H1 (cell line): ENCODE data around the gene PPFIA4. TPM values are rescaled to one million over a fixed set of nuclear protein-coding genes. Genes with fewer than 3 reads are reported as not detected.

ENCODE experiments used
- CTCF ChIA-PET: fragments of 300-600 bp; sonication (Branson Sonifier 250); formaldehyde crosslinking; loops from one replicate; lab custom pipeline; 2021; ENCODE audit not compliant: partially characterized antibody; lab: Charles Lee
- POLR2A ChIA-PET: fragments of 300-600 bp; sonication (Branson Sonifier 250); formaldehyde crosslinking; loops from one replicate; lab custom pipeline; 2021; ENCODE audit warnings: inconsistent platforms; ENCODE audit not compliant: partially characterized antibody; lab: Charles Lee
- DNase-seq, 2 experiments: peaks; one replicate each; pipeline versions ENCODE4 v3.0.0 to v3.0.0-alpha.2; 2010 to 2022; ENCODE audit warnings: low spot score in 2 of 2, low read depth in 1 of 2, mixed read lengths in 1 of 2
- FAIRE-seq: peaks from 2 replicates; lab custom pipeline; 2011; peaks lifted over from hg19 to GRCh38; lab: Jason Lieb, UNC
- H2AFZ ChIP-seq: 2 replicates; pipeline ENCODE4 v1.8.1; 2012; ENCODE audit warnings: low read length, inconsistent platforms
- H2AK5ac ChIP-seq: 2 replicates; pipeline ENCODE4 v1.6.1; 2013; ENCODE audit warnings: low read depth, low read length
- H2BK120ac ChIP-seq: replicated peaks from 2 replicates; pipeline ENCODE3; 2013; ENCODE audit warnings: low read depth, low read length, inconsistent platforms
- H2BK12ac ChIP-seq: 2 replicates; pipeline ENCODE4 v1.6.1; 2013; ENCODE audit warnings: low read depth, low read length
- H2BK15ac ChIP-seq: 2 replicates; pipeline ENCODE4 v1.6.1; 2013; ENCODE audit warnings: low read length
- H2BK20ac ChIP-seq: 2 replicates; pipeline ENCODE4 v1.6.1; 2013; ENCODE audit warnings: low read length
- H2BK5ac ChIP-seq: 2 replicates; pipeline ENCODE4 v1.6.1; 2013; ENCODE audit warnings: low read depth, low read length
- H3K14ac ChIP-seq: 2 replicates; pipeline ENCODE4 v1.6.1; 2013; ENCODE audit warnings: inconsistent platforms; ENCODE audit not compliant: insufficient read length
- H3K18ac ChIP-seq: 2 replicates; pipeline ENCODE4 v1.6.1; 2013; ENCODE audit warnings: low read length; ENCODE audit errors: extremely low read depth
- H3K23ac ChIP-seq: 2 replicates; pipeline ENCODE4 v1.6.1; 2013; ENCODE audit warnings: inconsistent platforms; ENCODE audit not compliant: insufficient read length
- H3K23me2 ChIP-seq: 2 replicates; pipeline ENCODE4 v1.6.1; 2013; ENCODE audit warnings: low read depth, low read length
- H3K27ac ChIP-seq: 2 replicates; pipeline ENCODE4 v1.6.1; 2011; ENCODE audit warnings: low read depth, low read length, inconsistent platforms
- H3K27me3 ChIP-seq, 4 experiments: replicated peaks in 1 of 4; 1 replicate in 1 of 4; 2 replicates in 3 of 4; pipeline versions ENCODE4 v1.6.1 to v1.8.1; 2011 to 2013; ENCODE audit warnings: low read length in 3 of 4, mild to moderate bottlenecking in 3 of 4, inconsistent platforms in 2 of 4, mixed read lengths in 2 of 4, moderate library complexity in 1 of 4; ENCODE audit not compliant: control insufficient read depth in 3 of 4, insufficient read depth in 3 of 4; ENCODE audit errors: extremely low read depth in 1 of 4
- H3K36me3 ChIP-seq, 4 experiments: 2 replicates each; pipeline versions ENCODE4 v1.6.1 to v1.8.1; 2011 to 2013; ENCODE audit warnings: mild to moderate bottlenecking in 4 of 4, low read length in 3 of 4, moderate library complexity in 2 of 4, control low read depth in 1 of 4, inconsistent platforms in 1 of 4; ENCODE audit not compliant: insufficient read depth in 4 of 4, control insufficient read depth in 2 of 4
- H3K4ac ChIP-seq: replicated peaks from 2 replicates; pipeline ENCODE3; 2013; ENCODE audit warnings: low read length, low read depth, mixed read lengths, inconsistent platforms; ENCODE audit not compliant: insufficient read length
- H3K4me1 ChIP-seq, 4 experiments: replicated peaks in 1 of 4; 1 replicate in 1 of 4; 2 replicates in 3 of 4; pipeline versions ENCODE4 v1.6.1 to v1.8.1; 2011 to 2013; ENCODE audit warnings: low read length in 3 of 4, inconsistent platforms in 2 of 4, mixed read lengths in 1 of 4; ENCODE audit not compliant: insufficient read depth in 4 of 4, control insufficient read depth in 3 of 4
- H3K4me2 ChIP-seq, 2 experiments: 2 replicates each; pipeline versions ENCODE4 v1.6.1 to v1.8.1; 2011 to 2013; ENCODE audit warnings: low read depth in 2 of 2, low read length in 2 of 2, control low read depth in 1 of 2, inconsistent platforms in 1 of 2, mild to moderate bottlenecking in 1 of 2; ENCODE audit not compliant: insufficient read depth in 1 of 2
- H3K4me3 ChIP-seq, 4 experiments: fragments of 200-600, 300-600 bp in 1 of 4; sonication (generic), shearing (Covaris generic), sonication (Bioruptor Twin) in 1 of 4; 2 replicates each; pipeline versions ENCODE4 v1.5.1 to v1.8.1; 2011 to 2016; ENCODE audit warnings: low read length in 4 of 4, low read depth in 3 of 4, control low read depth in 2 of 4, inconsistent platforms in 2 of 4, mild to moderate bottlenecking in 2 of 4, mixed read lengths in 1 of 4, moderate library complexity in 1 of 4; ENCODE audit not compliant: insufficient read depth in 2 of 4; ENCODE audit errors: extremely low read depth in 1 of 4
- H3K56ac ChIP-seq: replicated peaks from 2 replicates; pipeline ENCODE3; 2013; ENCODE audit warnings: low read depth, mild to moderate bottlenecking, mixed read lengths, low read length, inconsistent platforms; ENCODE audit not compliant: insufficient read length
- H3K79me1 ChIP-seq: 2 replicates; pipeline ENCODE4 v1.6.1; 2013; ENCODE audit warnings: low read depth, low read length, control low read depth
- H3K79me2 ChIP-seq, 2 experiments: 2 replicates each; pipeline versions ENCODE4 v1.6.1 to v1.8.1; 2012 to 2013; ENCODE audit warnings: low read length in 2 of 2, mild to moderate bottlenecking in 2 of 2, inconsistent platforms in 1 of 2; ENCODE audit not compliant: insufficient read depth in 2 of 2, control insufficient read depth in 1 of 2
- H3K9ac ChIP-seq, 4 experiments: replicated peaks in 1 of 4; 1 replicate in 1 of 4; 2 replicates in 3 of 4; pipeline versions ENCODE4 v1.6.1 to v1.8.1; 2011 to 2013; ENCODE audit warnings: low read depth in 3 of 4, low read length in 3 of 4, control low read depth in 2 of 4, mild to moderate bottlenecking in 2 of 4, moderate library complexity in 2 of 4, inconsistent platforms in 1 of 4; ENCODE audit errors: extremely low read depth in 1 of 4
- H3K9me3 ChIP-seq, 2 experiments: 2 replicates each; pipeline versions ENCODE4 v1.6.1 to v1.8.1; 2012 to 2013; ENCODE audit warnings: mild to moderate bottlenecking in 2 of 2, moderate library complexity in 2 of 2, control low read depth in 1 of 2, inconsistent platforms in 1 of 2, low read depth in 1 of 2, low read length in 1 of 2, mixed read lengths in 1 of 2; ENCODE audit not compliant: insufficient read depth in 2 of 2
- H4K20me1 ChIP-seq, 2 experiments: replicated peaks in 1 of 2; 2 replicates each; pipeline versions ENCODE3 to v1.8.1; 2011 to 2013; ENCODE audit warnings: inconsistent platforms in 2 of 2, low read length in 2 of 2, mild to moderate bottlenecking in 1 of 2; ENCODE audit not compliant: insufficient read depth in 2 of 2, control insufficient read depth in 1 of 2
- H4K5ac ChIP-seq: 2 replicates; pipeline ENCODE4 v1.6.1; 2013; ENCODE audit warnings: low read length, low read depth, mixed read lengths, inconsistent platforms; ENCODE audit not compliant: insufficient read length
- H4K8ac ChIP-seq: 2 replicates; pipeline ENCODE4 v1.8.0; 2013; ENCODE audit warnings: mild to moderate bottlenecking, moderate library complexity, low read length, inconsistent platforms; ENCODE audit not compliant: insufficient read depth; ENCODE audit errors: extremely low read depth
- H4K91ac ChIP-seq: replicated peaks from 2 replicates; pipeline ENCODE3; 2013; ENCODE audit warnings: low read length, mixed read lengths, inconsistent platforms; ENCODE audit not compliant: insufficient read length
- CBX5 ChIP-seq: fragments of 300-800, 300-1000 bp; sonication (generic); IDR thresholded peaks from 2 replicates; pipeline ENCODE4 v1.7.1; 2016; ENCODE audit warnings: antibody characterized with exemption, low read length, low read depth
- CHD1 ChIP-seq: IDR thresholded peaks from 2 replicates; pipeline ENCODE4 v1.6.1; 2012; ENCODE audit warnings: low read depth, low read length, improper control_type of control experiment
- CHD2 ChIP-seq: IDR thresholded peaks from 2 replicates; pipeline ENCODE4 v1.6.1; 2012; ENCODE audit warnings: low read length, improper control_type of control experiment
- CREB1 ChIP-seq: IDR thresholded peaks from 2 replicates; pipeline ENCODE4 v1.6.1; 2012; ENCODE audit warnings: inconsistent platforms
- GTF2F1 ChIP-seq: IDR thresholded peaks from 2 replicates; pipeline ENCODE4 v1.6.1; 2012; ENCODE audit warnings: low read depth, low read length, improper control_type of control experiment, borderline replicate concordance
- JUND ChIP-seq: IDR thresholded peaks from 2 replicates; pipeline ENCODE4 v1.6.1; 2011; ENCODE audit warnings: mild to moderate bottlenecking, improper control_type of control experiment, low read length
- NANOG ChIP-seq: IDR thresholded peaks from 2 replicates; pipeline ENCODE4 v1.6.1; 2011; ENCODE audit warnings: low read length, low read depth, mild to moderate bottlenecking, inconsistent platforms; ENCODE audit not compliant: insufficient read depth, poor library complexity, severe bottlenecking
- PHF8 ChIP-seq: fragments of 200-600 bp; sonication (generic); conservative IDR thresholded peaks from 2 replicates; pipeline ENCODE4 v1.7.1; 2012; ENCODE audit warnings: low read depth, mild to moderate bottlenecking, inconsistent platforms, low read length, moderate library complexity
- RFX5 ChIP-seq: IDR thresholded peaks from 2 replicates; pipeline ENCODE4 v1.6.1; 2011; ENCODE audit warnings: low read depth, low read length, improper control_type of control experiment, borderline replicate concordance
- SIN3A ChIP-seq, 2 experiments: IDR thresholded peaks in 1 of 2; conservative IDR thresholded peaks in 1 of 2; 2 replicates each; pipeline ENCODE4 v1.6.1; 2011 to 2012; ENCODE audit warnings: low read length in 2 of 2, improper control_type of control experiment in 1 of 2, low read depth in 1 of 2, mild to moderate bottlenecking in 1 of 2
- TAF1 ChIP-seq: IDR thresholded peaks from 2 replicates; pipeline ENCODE4 v1.6.1; 2011; ENCODE audit warnings: mild to moderate bottlenecking, low read depth, low read length
- ZNF274 ChIP-seq: IDR thresholded peaks from 2 replicates; pipeline ENCODE4 v1.7.0; 2012; ENCODE audit warnings: low read length, borderline replicate concordance; ENCODE audit errors: extremely low read depth
- WGBS, 2 experiments: shearing (Covaris generic) in 1 of 2; methylation state at CpG; one replicate each; pipeline versions ENCODE4 v1.1.6 to v1.1.7; 2013 to 2015; ENCODE audit warnings: low lambda C conversion rate in 2 of 2, mixed read lengths in 2 of 2, inconsistent platforms in 1 of 2, low coverage in 1 of 2, missing lambda C conversion rate in 1 of 2; ENCODE audit not compliant: insufficient replicate concordance in 2 of 2, insufficient coverage in 1 of 2, insufficient read length in 1 of 2; ENCODE audit errors: extremely low coverage in 1 of 2, missing lambda C conversion rate in 1 of 2; 5-methylcytosine and 5-hydroxymethylcytosine counted together
- polyA plus RNA-seq, 7 experiments: library from polyadenylated mRNA; depleted of rRNA in 3 of 7; stranded (reverse) in 5 of 7; unstranded in 2 of 7; fragments of >200 nt in 5 of 7; fragments of 200-250 nt in 2 of 7; gene quantifications; 1 replicate in 5 of 7; 2 replicates in 1 of 7; 4 replicates in 1 of 7; pipeline versions ENCODE4 v1.2.1 to v1.2.3, GENCODE V29; 2011 to 2013; ENCODE audit warnings: missing spikeins in 2 of 7, mixed read lengths in 2 of 7
- total RNA-seq: library from RNA; stranded (reverse); fragmentation: NEBNext Ultra II Directional; extraction: Animal tissue kit (Norgen Biotek cat#: 25700); gene quantifications from 2 replicates; pipeline ENCODE4 v1.2.1, GENCODE V29; 2021
- TF ChIP-seq, protein P1 (sequence below): IDR thresholded peaks from 2 replicates; pipeline ENCODE4 v1.6.1; 2011; ENCODE audit warnings: low read depth, mild to moderate bottlenecking, low read length; ENCODE audit not compliant: insufficient read depth

PPFIA4 gene
- total and polyA plus RNA-seq, 2 of the 8 experiments (the other 6 are each of a cell fraction or from before 2014, with no cell fraction given), result 9.0 to 9.9 TPM

- Histone ChIP-seq H4K91ac (no peak overlapping the region), H3K18ac (no peak overlapping the region), H3K27ac (no peak overlapping the region), H4K20me1 (no peaks in the 10 kb centered on the region), H3K4me1 (no peaks in the 10 kb centered on the region), H3K9ac (no peak overlapping the region), H3K4me3 (no peak overlapping the region), H3K79me2 (no peaks in the 10 kb centered on the region), H2BK15ac (no peak overlapping the region), H3K36me3 (no peaks in the 10 kb centered on the region), H3K9me3 (peaks cover 3 to 16% of the 10 kb centered on the region in 2 experiments; a peak in 2 of 4 replicates), H3K56ac (no peak overlapping the region), H3K4me2 (no peak overlapping the region), H3K79me1 (no peaks in the 10 kb centered on the region), H3K23ac (no peak overlapping the region), H3K14ac (no peak overlapping the region), H2BK5ac (no peak overlapping the region), H3K4ac (no peak overlapping the region), H2AFZ (no peak overlapping the region), H3K27me3 (peaks cover 0 to 4% (median 0%) of the 10 kb centered on the region in 4 experiments; a peak in 1 of 7 replicates), H2AK5ac (no peak overlapping the region), H4K5ac (no peak overlapping the region), H3K23me2 (peaks cover 1% of the 10 kb centered on the region; the same call in 1 of the 2 replicates), H2BK12ac (no peak overlapping the region), H4K8ac (no peak overlapping the region), H2BK20ac (no peak overlapping the region), H2BK120ac (no peak overlapping the region)
- DNase-seq (no peak), FAIRE-seq (no peak)
- POLR2A ChIA-PET, result no interaction called here
- 71% methylated on average over 1 of the region's 1 CpG; no CpG with 5 or more reads in 1 of the 2 experiments for WGBS, 2 experiments
- CTCF ChIA-PET, result interaction anchor here (1.1 to 8.3 kb wide), 5 partner anchors 10 to 122 kb away, joined by 3 to 89 read pairs (median 4); partner anchors contain the start of gene MYOG
- TF ChIP-seq TAF1 (no peak), RFX5 (no peak), PHF8 (no peak), CHD2 (no peak), SIN3A (conservative IDR thresholded peaks at IDR 0.05 in 1 of 2, IDR thresholded peaks at IDR 0.05 in 1 of 2; ENCODE audit: low read depth in 1 of 2, low read length in 2 of 2) (no peak), CREB1 (no peak), CHD1 (no peak), CBX5 (no peak), GTF2F1 (no peak), JUND (no peak), ZNF274 (no peak), NANOG (no peak)
- TF ChIP-seq, protein P1, sequence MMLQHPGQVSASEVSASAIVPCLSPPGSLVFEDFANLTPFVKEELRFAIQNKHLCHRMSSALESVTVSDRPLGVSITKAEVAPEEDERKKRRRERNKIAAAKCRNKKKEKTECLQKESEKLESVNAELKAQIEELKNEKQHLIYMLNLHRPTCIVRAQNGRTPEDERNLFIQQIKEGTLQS, result no peak
Measured at GRCh38 chr1:203095061-203095690, 68.9 kb downstream of the PPFIA4 start.
